Measurements from ENCODE around the gene PHACTR1.

DNA sequence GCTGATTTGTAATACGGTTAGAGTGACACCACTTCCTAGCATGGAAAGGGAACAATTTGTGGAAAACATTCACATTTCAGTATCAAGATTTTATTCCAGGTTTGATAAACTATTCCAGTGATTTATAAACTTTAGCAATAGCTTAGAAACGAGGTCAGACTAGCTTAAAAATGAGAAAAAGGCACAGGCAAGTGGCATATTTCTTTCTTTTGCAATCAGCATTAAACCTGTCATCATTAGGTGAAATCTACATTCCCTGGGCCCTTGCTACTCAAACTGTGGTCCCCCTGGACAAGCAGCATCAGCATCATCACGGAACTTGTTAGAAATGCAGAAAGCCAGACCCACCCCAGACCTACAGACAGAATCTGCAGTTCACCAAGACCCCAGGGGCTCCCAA lies 581.9 kb downstream of the PHACTR1 start:
- no peak for TF ChIP-seq POLR2A (IDR thresholded peaks at IDR 0.05; ENCODE audit: low read depth, low read length)
- no peak for TF ChIP-seq TAF1 (IDR thresholded peaks at IDR 0.05; ENCODE audit: low read depth, low read length)

Measured in GM12891 (cell line).